HEK293 (cell line): ENCODE results near the gene ZNF260.
A peak's percentile ranks its signal among the peaks of the same experiment; 100 is the strongest.

Experiments used
- AEBP2 ChIP-seq: fragments of 450-650 bp; formaldehyde crosslinking; IDR thresholded peaks from 2 replicates; pipeline ENCODE4 v1.5.1; 2016; ENCODE audit warnings: missing biosample characterization, missing genetic modification characterization, borderline replicate concordance
- CTCF ChIP-seq: fragments of 450-650 bp; formaldehyde crosslinking; IDR thresholded peaks from 2 replicates; pipeline ENCODE4 v1.5.1; 2016; ENCODE audit warnings: missing biosample characterization, missing genetic modification characterization
- GFI1B ChIP-seq: fragments of 450-650 bp; formaldehyde crosslinking; IDR thresholded peaks from 2 replicates; pipeline ENCODE4 v1.5.1; 2016; ENCODE audit warnings: missing biosample characterization, missing genetic modification characterization
- GLI2 ChIP-seq: fragments of 450-650 bp; formaldehyde crosslinking; IDR thresholded peaks from 2 replicates; pipeline ENCODE4; 2017; ENCODE audit warnings: missing biosample characterization, missing genetic modification characterization, low read depth, borderline replicate concordance
- HOXC10 ChIP-seq: sonication (generic); formaldehyde crosslinking; IDR thresholded peaks from 2 replicates; pipeline ENCODE4 v1.8.1; 2023; ENCODE audit warnings: mild to moderate bottlenecking, missing genetic modification reagents
- HOXD13 ChIP-seq: sonication (generic); formaldehyde crosslinking; IDR thresholded peaks from 2 replicates; pipeline ENCODE4 v1.8.0; 2022; ENCODE audit warnings: missing genetic modification reagents, borderline replicate concordance
- PRDM4 ChIP-seq: fragments of 450-650 bp; formaldehyde crosslinking; IDR thresholded peaks from 2 replicates; pipeline ENCODE4 v1.5.1; 2017; ENCODE audit warnings: missing biosample characterization, missing genetic modification characterization
- SETDB1 ChIP-seq: IDR thresholded peaks from one replicate; pipeline ENCODE4 v1.6.1; 2017; ENCODE audit warnings: mild to moderate bottlenecking, low read length, moderate library complexity, mixed read lengths; ENCODE audit not compliant: insufficient read length
- TRIM28 ChIP-seq: IDR thresholded peaks from 2 replicates; pipeline ENCODE4 v1.6.1; 2011; ENCODE audit warnings: low read length, control low read depth, borderline replicate concordance
- ZBTB10 ChIP-seq: fragments of 450-650 bp; formaldehyde crosslinking; IDR thresholded peaks from 2 replicates; pipeline ENCODE4 v1.5.1; 2016; ENCODE audit warnings: missing biosample characterization, missing genetic modification characterization
- ZBTB49 ChIP-seq: fragments of 450-650 bp; formaldehyde crosslinking; IDR thresholded peaks from 2 replicates; pipeline ENCODE4 v1.5.1; 2016; ENCODE audit warnings: missing biosample characterization, missing genetic modification characterization, low read depth
- ZBTB8A ChIP-seq: fragments of 450-650 bp; formaldehyde crosslinking; IDR thresholded peaks from 2 replicates; pipeline ENCODE4 v1.5.1; 2016; ENCODE audit warnings: missing biosample characterization, missing genetic modification characterization
- ZNF155 ChIP-seq: fragments of 450-650 bp; formaldehyde crosslinking; IDR thresholded peaks from 2 replicates; pipeline ENCODE4 v1.5.1; 2016; ENCODE audit warnings: missing biosample characterization, missing genetic modification characterization
- ZNF157 ChIP-seq: fragments of 450-650 bp; formaldehyde crosslinking; IDR thresholded peaks from 2 replicates; pipeline ENCODE4 v1.5.1; 2016; ENCODE audit warnings: missing biosample characterization, missing genetic modification characterization
- ZNF2 ChIP-seq: fragments of 450-650 bp; formaldehyde crosslinking; IDR thresholded peaks from 2 replicates; pipeline ENCODE4 v1.5.1; 2016; ENCODE audit warnings: missing biosample characterization, missing genetic modification characterization
- ZNF223 ChIP-seq: fragments of 450-650 bp; formaldehyde crosslinking; IDR thresholded peaks from 2 replicates; pipeline ENCODE4 v1.5.1; 2016; ENCODE audit warnings: missing biosample characterization, missing genetic modification characterization
- ZNF24 ChIP-seq: fragments of 450-650 bp; formaldehyde crosslinking; IDR thresholded peaks from 2 replicates; pipeline ENCODE4 v1.5.1; 2016; ENCODE audit warnings: missing biosample characterization, missing genetic modification characterization
- ZNF248 ChIP-seq: fragments of 450-650 bp; formaldehyde crosslinking; IDR thresholded peaks from 2 replicates; pipeline ENCODE4 v1.5.1; 2017; ENCODE audit warnings: missing biosample characterization, missing genetic modification characterization
- ZNF274 ChIP-seq, 2 experiments: fragments of 200-500 bp in 1 of 2; fragments of 450-650 bp in 1 of 2; sonication (Bioruptor generic) in 1 of 2; formaldehyde crosslinking in 1 of 2; IDR thresholded peaks; 2 replicates each; pipeline versions ENCODE4 v1.5.1 to v1.6.1; 2014 to 2016; ENCODE audit warnings: borderline replicate concordance in 1 of 2, inconsistent platforms in 1 of 2, low read length in 1 of 2, missing biosample characterization in 1 of 2, missing genetic modification characterization in 1 of 2
- ZNF302 ChIP-seq: fragments of 450-650 bp; formaldehyde crosslinking; IDR thresholded peaks from 2 replicates; pipeline ENCODE4 v1.5.1; 2016; ENCODE audit warnings: missing biosample characterization, missing genetic modification characterization, low read depth
- ZNF366 ChIP-seq: fragments of 450-650 bp; formaldehyde crosslinking; conservative IDR thresholded peaks from 2 replicates; pipeline ENCODE4 v1.5.1; 2016; ENCODE audit warnings: missing biosample characterization, missing genetic modification characterization
- ZNF394 ChIP-seq: fragments of 450-650 bp; formaldehyde crosslinking; IDR thresholded peaks from 2 replicates; pipeline ENCODE4 v1.5.1; 2016; ENCODE audit warnings: missing biosample characterization, missing genetic modification characterization, mild to moderate bottlenecking, moderate library complexity, borderline replicate concordance
- ZNF423 ChIP-seq: fragments of 450-650 bp; formaldehyde crosslinking; IDR thresholded peaks from 2 replicates; pipeline ENCODE4 v1.5.1; 2016; ENCODE audit warnings: missing biosample characterization, missing genetic modification characterization
- ZNF449 ChIP-seq: fragments of 450-650 bp; formaldehyde crosslinking; IDR thresholded peaks from 2 replicates; pipeline ENCODE4 v1.5.1; 2017; ENCODE audit warnings: missing biosample characterization, mild to moderate bottlenecking, missing genetic modification characterization, moderate library complexity
- ZNF549 ChIP-seq: fragments of 450-650 bp; IDR thresholded peaks from 2 replicates; pipeline ENCODE4 v1.5.1; 2018; ENCODE audit warnings: missing biosample characterization, missing genetic modification characterization, mild to moderate bottlenecking, inconsistent platforms, moderate library complexity
- ZNF701 ChIP-seq: fragments of 450-650 bp; formaldehyde crosslinking; IDR thresholded peaks from 2 replicates; pipeline ENCODE4 v1.5.1; 2016; ENCODE audit warnings: missing biosample characterization, missing genetic modification characterization

Gene ZNF260

GRCh38 chr19:36489118-36489919, 38.8 kb downstream of the ZNF260 start, which contains the start of gene ZNF566 (continued):
- TF ChIP-seq GLI2 (tag by site-specific recombination): no peak
- peak; percentile 57; the same call in 1 of the 2 replicates for TF ChIP-seq ZNF157 (tag by site-specific recombination)
- TF ChIP-seq ZNF2: peak; percentile 100
- peak; percentile 73 for TF ChIP-seq ZBTB8A
- TF ChIP-seq ZBTB10 (tag by site-specific recombination): peak; percentile 78
- TF ChIP-seq ZNF302 (tag by site-specific recombination): peak; percentile 92
- TF ChIP-seq ZNF24 (tag by site-specific recombination): peak; percentile 83; the same call in 1 of the 2 replicates
- TF ChIP-seq ZNF394: peak; percentile 66
- peak; percentile 85; the same call in 1 of the 2 replicates for TF ChIP-seq ZNF701 (tag by site-specific recombination)
- no peak for TF ChIP-seq ZNF248 (tag by site-specific recombination)
- TF ChIP-seq ZNF449 (tag by site-specific recombination): no peak; the same call in 1 of the 2 replicates
- peak; percentile 76 for TF ChIP-seq ZNF366 (tag by site-specific recombination)
- no peak for TF ChIP-seq HOXD13
- no peak; the same call in 1 of the 2 replicates for TF ChIP-seq ZNF223 (tag by site-specific recombination)
- peak; percentile 66 for TF ChIP-seq CTCF (tag by site-specific recombination)
- TF ChIP-seq ZNF549 (tag by site-specific recombination): no peak
- TF ChIP-seq HOXC10 (CRISPR knock-in tag): no peak
- TF ChIP-seq PRDM4: peak; percentile 4
- no peak for TF ChIP-seq ZNF274 (IDR thresholded peaks at IDR 0.05; ENCODE audit: low read length)
- TF ChIP-seq ZNF274 (tag by site-specific recombination; IDR thresholded peaks at IDR 0.05; ENCODE audit: borderline replicate concordance): peak; percentile 70; the same call in 1 of the 2 replicates
- TF ChIP-seq ZNF155: peak; percentile 44; the same call in 1 of the 2 replicates
- peak; percentile 61; the same call in 1 of the 2 replicates for TF ChIP-seq GFI1B (tag by site-specific recombination)
- no peak; the same call in 1 of the 2 replicates for TF ChIP-seq ZNF423
- TF ChIP-seq AEBP2: no peak
- TF ChIP-seq ZBTB49 (tag by site-specific recombination): no peak
- TF ChIP-seq SETDB1: peak; percentile 79
- peak; percentile 78; the same call in 1 of the 2 replicates for TF ChIP-seq TRIM28
